ENCODE results near the gene TMEM150C. TPM values are rescaled to one million over a fixed set of nuclear protein-coding genes. Genes with fewer than 3 reads are reported as not detected.
"Not testable (repeated sequence)": the region's sequence is repeated elsewhere in the genome, so short reads cannot be mapped to it uniquely, and the experiment has no call there.

TMEM150C gene
- total RNA-seq, 1 donor from 2014 or later, result 10.5 TPM

- no peak overlapping the region for H3K27ac Mint-ChIP-seq (ENCODE audit: unreplicated experiment)
- peaks cover 14% of the 10 kb centered on the region for H3K4me1 Mint-ChIP-seq (ENCODE audit: unreplicated experiment)
- no peak for DNase-seq (ENCODE audit: low spot score)
- H3K4me3 Mint-ChIP-seq (ENCODE audit: unreplicated experiment), result no peak overlapping the region
- no peaks in the 10 kb centered on the region for H3K9me3 Mint-ChIP-seq (ENCODE audit: unreplicated experiment)
- peaks cover 12% of the 10 kb centered on the region for H3K36me3 Mint-ChIP-seq (ENCODE audit: low read depth, unreplicated experiment)
- peaks cover 12% of the 10 kb centered on the region for H3K27me3 Mint-ChIP-seq (ENCODE audit: unreplicated experiment)
- no peak for TF ChIP-seq CTCF (IDR thresholded peaks at IDR 0.05; ENCODE audit: unreplicated experiment)
Observed at GRCh38 chr4:82559735-82560120, 2.1 kb downstream of the TMEM150C start.

GRCh38 chr4:82559090-82559734 lies 2.6 kb downstream of the TMEM150C start:
- not testable (repeated sequence) for H3K4me3 Mint-ChIP-seq (ENCODE audit: unreplicated experiment); H3K9me3 Mint-ChIP-seq (ENCODE audit: unreplicated experiment); DNase-seq (ENCODE audit: low spot score); H3K27ac Mint-ChIP-seq (ENCODE audit: unreplicated experiment)
- peaks cover 12% of the 10 kb centered on the region for H3K27me3 Mint-ChIP-seq (ENCODE audit: unreplicated experiment)
- peaks cover 14% of the 10 kb centered on the region for H3K4me1 Mint-ChIP-seq (ENCODE audit: unreplicated experiment)
- peaks cover 12% of the 10 kb centered on the region for H3K36me3 Mint-ChIP-seq (ENCODE audit: low read depth, unreplicated experiment)

GRCh38 chr4:82555276-82555675 lies 6.5 kb downstream of the TMEM150C start:
- Mint-ChIP-seq H3K36me3 (ENCODE audit: low read depth, unreplicated experiment) (no peaks in the 10 kb centered on the region), H3K27ac (ENCODE audit: unreplicated experiment) (no peak overlapping the region), H3K27me3 (ENCODE audit: unreplicated experiment) (no peaks in the 10 kb centered on the region), H3K9me3 (ENCODE audit: unreplicated experiment) (no peaks in the 10 kb centered on the region), H3K4me3 (ENCODE audit: unreplicated experiment) (no peak overlapping the region), H3K4me1 (ENCODE audit: unreplicated experiment) (no peaks in the 10 kb centered on the region)
- no peak for DNase-seq (ENCODE audit: low spot score)
- TF ChIP-seq CTCF (IDR thresholded peaks at IDR 0.05; ENCODE audit: unreplicated experiment), result no peak

- H3K4me3 Mint-ChIP-seq (ENCODE audit: unreplicated experiment), result no peak overlapping the region
- peaks cover 3% of the 10 kb centered on the region for H3K4me1 Mint-ChIP-seq (ENCODE audit: unreplicated experiment)
- H3K36me3 Mint-ChIP-seq (ENCODE audit: low read depth, unreplicated experiment), result peaks cover 3% of the 10 kb centered on the region
- H3K27me3 Mint-ChIP-seq (ENCODE audit: unreplicated experiment), result no peaks in the 10 kb centered on the region
- H3K9me3 Mint-ChIP-seq (ENCODE audit: unreplicated experiment), result no peaks in the 10 kb centered on the region
- no peak for TF ChIP-seq CTCF (IDR thresholded peaks at IDR 0.05; ENCODE audit: unreplicated experiment)
- H3K27ac Mint-ChIP-seq (ENCODE audit: unreplicated experiment), result no peak overlapping the region
- no peak for DNase-seq (ENCODE audit: low spot score)
Observed at GRCh38 chr4:82553020-82553419, 8.8 kb downstream of the TMEM150C start.

GRCh38 chr4:82551734-82552133 lies 10.1 kb downstream of the TMEM150C start:
- peaks cover 2% of the 10 kb centered on the region for H3K27me3 Mint-ChIP-seq (ENCODE audit: unreplicated experiment)
- H3K4me3 Mint-ChIP-seq (ENCODE audit: unreplicated experiment), result no peak overlapping the region
- H3K4me1 Mint-ChIP-seq (ENCODE audit: unreplicated experiment), result peaks cover 3% of the 10 kb centered on the region
- no peak for TF ChIP-seq CTCF (IDR thresholded peaks at IDR 0.05; ENCODE audit: unreplicated experiment)
- no peaks in the 10 kb centered on the region for H3K9me3 Mint-ChIP-seq (ENCODE audit: unreplicated experiment)
- DNase-seq (ENCODE audit: low spot score), result no peak
- H3K27ac Mint-ChIP-seq (ENCODE audit: unreplicated experiment), result no peak overlapping the region
- peaks cover 3% of the 10 kb centered on the region for H3K36me3 Mint-ChIP-seq (ENCODE audit: low read depth, unreplicated experiment)

GRCh38 chr4:82547850-82548249 lies 13.9 kb downstream of the TMEM150C start:
- not testable (repeated sequence) for H3K4me3 Mint-ChIP-seq (ENCODE audit: unreplicated experiment); H3K4me1 Mint-ChIP-seq (ENCODE audit: unreplicated experiment); H3K27me3 Mint-ChIP-seq (ENCODE audit: unreplicated experiment); DNase-seq (ENCODE audit: low spot score); H3K9me3 Mint-ChIP-seq (ENCODE audit: unreplicated experiment); H3K36me3 Mint-ChIP-seq (ENCODE audit: low read depth, unreplicated experiment); H3K27ac Mint-ChIP-seq (ENCODE audit: unreplicated experiment)

Measured in endothelial cell (in vitro differentiated cells).